GM12878 (cell line): ENCODE results near the gene DSE.

ENCODE experiments used
- CEBPB ChIP-seq, 2 experiments: fragments of 150-350 bp in 1 of 2; IDR thresholded peaks; 2 replicates each; pipeline ENCODE4 v1.6.1; 2012 to 2014; ENCODE audit warnings: low read depth in 2 of 2, low read length in 2 of 2, borderline replicate concordance in 1 of 2, inconsistent platforms in 1 of 2
- CTCF ChIP-seq, 3 experiments: IDR thresholded peaks in 2 of 3; conservative IDR thresholded peaks in 1 of 3; 2 replicates each; pipeline ENCODE4 v1.5.1; 2011; ENCODE audit warnings: low read depth in 3 of 3, low read length in 3 of 3, mild to moderate bottlenecking in 3 of 3, control low read depth in 2 of 3, moderate library complexity in 2 of 3, inconsistent platforms in 1 of 3, mixed read lengths in 1 of 3; ENCODE audit not compliant: control insufficient read depth in 2 of 3, insufficient read depth in 1 of 3; ENCODE audit errors: extremely low read depth in 1 of 3
- PAX5 ChIP-seq: IDR thresholded peaks from 2 replicates; pipeline ENCODE4 v1.6.1; 2011; ENCODE audit warnings: low read depth, low read length, borderline replicate concordance
- POLR2A ChIP-seq: IDR thresholded peaks from 2 replicates; pipeline ENCODE4 v1.6.1; 2011; ENCODE audit warnings: low read depth, mild to moderate bottlenecking, low read length
- RFX5 ChIP-seq: IDR thresholded peaks from 2 replicates; pipeline ENCODE4 v1.6.1; 2011; ENCODE audit warnings: low read depth, low read length, improper control_type of control experiment
- TARDBP ChIP-seq: IDR thresholded peaks from 2 replicates; pipeline ENCODE4 v1.6.1; 2016; ENCODE audit warnings: borderline replicate concordance

DNA sequence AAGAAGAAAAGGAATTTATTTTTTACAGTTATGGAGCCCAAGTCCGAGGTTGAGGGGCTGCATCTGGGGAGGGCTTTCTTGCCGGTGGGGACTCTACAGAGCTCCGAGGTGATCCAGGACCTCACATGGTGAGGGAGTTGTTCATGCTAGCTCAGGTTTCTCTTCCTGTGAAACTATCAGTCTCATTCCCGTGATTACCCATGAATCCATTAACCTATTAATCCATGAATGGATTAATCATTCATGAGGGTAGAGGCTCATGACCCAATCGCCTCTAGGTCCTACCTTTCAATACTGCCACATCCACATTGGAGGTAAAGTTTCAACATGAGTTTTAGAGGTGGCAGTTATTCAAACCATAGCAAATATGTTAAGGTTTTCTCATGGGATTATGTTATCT is 3.8 kb downstream of the DSE start:
- TF ChIP-seq RFX5 (no peak), PAX5 (no peak), CTCF (IDR thresholded peaks at IDR 0.05 in 2 of 3, conservative IDR thresholded peaks at IDR 0.05 in 1 of 3; ENCODE audit: control insufficient read depth in 2 of 3, extremely low read depth in 1 of 3, insufficient read depth in 1 of 3, low read depth in 3 of 3, low read length in 3 of 3) (no peak), POLR2A (no peak), TARDBP (no peak), CEBPB (IDR thresholded peaks at IDR 0.05; ENCODE audit: borderline replicate concordance in 1 of 2, low read depth in 2 of 2, low read length in 2 of 2) (no peak)
